ENCODE results near the gene SPECC1.

SPECC1 gene

GRCh38 chr17:20063665-20064648 is 54.8 kb downstream of the SPECC1 start:
- TF ChIP-seq CTCF (IDR thresholded peaks at IDR 0.05; ENCODE audit: extremely low read depth, missing control alignments): no peak
- peak; percentile 20 for DNase-seq (ENCODE audit: low spot score)

GRCh38 chr17:20066253-20066652 is 57.1 kb downstream of the SPECC1 start:
- no peak for TF ChIP-seq CTCF (IDR thresholded peaks at IDR 0.05; ENCODE audit: extremely low read depth, missing control alignments)
- no peak for DNase-seq (ENCODE audit: low spot score)

DNA sequence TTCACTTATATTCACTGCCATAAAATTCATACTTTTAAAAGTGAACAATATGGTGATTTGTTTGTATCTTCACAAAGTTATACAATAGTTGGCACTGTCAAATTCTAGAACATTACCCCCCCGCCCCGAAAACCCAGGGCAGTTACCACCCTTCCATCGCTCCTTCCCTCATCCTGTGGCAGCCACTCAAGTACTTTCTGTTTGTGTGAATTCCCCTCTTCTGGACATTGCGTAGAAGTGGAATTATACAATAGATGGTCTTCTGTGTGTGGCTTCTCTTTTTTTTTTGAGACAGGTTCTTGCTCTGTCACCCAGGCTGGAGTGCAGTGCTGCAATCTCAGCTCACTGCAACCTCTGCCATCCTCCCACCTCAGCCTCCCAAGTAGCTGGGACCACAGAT is 58.6 kb downstream of the SPECC1 start:
- no peak for TF ChIP-seq CTCF (IDR thresholded peaks at IDR 0.05; ENCODE audit: extremely low read depth, missing control alignments)
- no peak for DNase-seq (ENCODE audit: low spot score)

DNA sequence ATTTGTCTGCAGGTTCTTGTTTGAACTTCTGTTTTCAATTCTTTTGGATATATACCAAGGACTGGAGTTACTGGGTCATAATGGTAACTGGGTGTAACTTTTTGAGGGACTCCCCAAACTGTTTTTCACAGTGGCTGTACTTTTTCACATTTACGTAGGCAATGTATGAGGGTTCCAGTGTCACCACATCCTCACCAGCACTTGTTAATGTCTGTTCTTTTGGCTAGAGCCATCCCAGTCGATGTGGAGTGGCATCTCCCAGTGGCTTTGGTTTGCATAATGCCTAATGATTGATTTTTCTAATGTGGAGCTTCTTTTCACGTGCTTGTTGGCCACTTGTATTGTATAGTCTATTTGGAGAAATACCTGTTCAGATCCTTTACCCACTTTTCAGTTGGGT is 59.3 kb downstream of the SPECC1 start:
- DNase-seq (ENCODE audit: low spot score): no peak
- no peak for TF ChIP-seq CTCF (IDR thresholded peaks at IDR 0.05; ENCODE audit: extremely low read depth, missing control alignments)

GRCh38 chr17:20071824-20072691 is 62.9 kb downstream of the SPECC1 start:
- DNase-seq (ENCODE audit: low spot score): no peak
- no peak for TF ChIP-seq CTCF (IDR thresholded peaks at IDR 0.05; ENCODE audit: extremely low read depth, missing control alignments)

DNA sequence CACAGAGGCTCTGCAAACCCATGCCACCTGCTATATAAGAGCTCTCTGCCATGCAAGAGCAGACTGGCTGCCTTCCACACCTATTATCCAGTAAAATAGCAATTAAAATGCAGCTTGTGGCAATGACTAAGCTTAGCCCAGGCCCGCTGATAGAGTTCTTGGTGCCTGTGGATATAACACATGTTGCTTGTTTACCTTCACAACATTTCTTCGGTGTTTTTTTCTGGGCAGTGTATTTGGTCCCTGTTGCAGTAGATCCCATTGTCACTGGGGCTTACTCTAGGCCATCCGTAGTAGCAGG is 63.5 kb downstream of the SPECC1 start:
- DNase-seq (ENCODE audit: low spot score): no peak
- no peak for TF ChIP-seq CTCF (IDR thresholded peaks at IDR 0.05; ENCODE audit: extremely low read depth, missing control alignments)

All from GM20000 (cell line).